Astrocyte (in vitro differentiated cells and primary cell): Measurements from ENCODE around the gene GPRC5A. TPM values are rescaled to one million over a fixed set of nuclear protein-coding genes. Genes with fewer than 3 reads are reported as not detected.

Experiments
- DNase-seq: peaks from one replicate; pipeline ENCODE4 v3.0.0-alpha.2; 2010; ENCODE audit warnings: low read depth
- FAIRE-seq: peaks from 2 replicates; lab custom pipeline; 2011; peaks lifted over from hg19 to GRCh38; lab: Jason Lieb, UNC
- H2AFZ ChIP-seq: 2 replicates; pipeline ENCODE4 v1.6.0; 2012; ENCODE audit warnings: low read depth, low read length, inconsistent platforms
- H3K27ac ChIP-seq: 2 replicates; pipeline ENCODE4 v1.5.1; 2011; ENCODE audit warnings: low read depth, low read length, inconsistent platforms
- H3K27me3 ChIP-seq: 2 replicates; pipeline ENCODE4 v1.6.0; 2011; ENCODE audit warnings: low read length, inconsistent platforms; ENCODE audit not compliant: insufficient read depth
- H3K36me3 ChIP-seq: 2 replicates; pipeline ENCODE4 v1.5.1; 2011; ENCODE audit warnings: low read length, inconsistent platforms; ENCODE audit not compliant: insufficient read depth
- H3K4me1 ChIP-seq: 2 replicates; pipeline ENCODE4 v1.5.1; 2011; ENCODE audit warnings: low read length, inconsistent platforms; ENCODE audit not compliant: insufficient read depth
- H3K4me2 ChIP-seq: 2 replicates; pipeline ENCODE4 v1.6.0; 2012; ENCODE audit warnings: low read length, inconsistent platforms
- H3K4me3 ChIP-seq: 2 replicates; pipeline ENCODE4 v1.5.1; 2011; ENCODE audit warnings: low read depth, mild to moderate bottlenecking, low read length, inconsistent platforms; ENCODE audit not compliant: insufficient read depth
- H3K79me2 ChIP-seq: 2 replicates; pipeline ENCODE4 v1.6.0; 2012; ENCODE audit warnings: mild to moderate bottlenecking, low read length, inconsistent platforms; ENCODE audit not compliant: insufficient read depth
- H3K9ac ChIP-seq: 2 replicates; pipeline ENCODE4 v1.6.0; 2012; ENCODE audit warnings: mild to moderate bottlenecking, low read length, inconsistent platforms
- H3K9me3 ChIP-seq: 2 replicates; pipeline ENCODE4 v1.5.1; 2012; ENCODE audit warnings: low read depth, mild to moderate bottlenecking, low read length, inconsistent platforms; ENCODE audit not compliant: insufficient read depth
- H4K20me1 ChIP-seq: 2 replicates; pipeline ENCODE4 v1.6.0; 2012; ENCODE audit warnings: low read length, inconsistent platforms; ENCODE audit not compliant: insufficient read depth
- H3K27ac Mint-ChIP-seq: one replicate; pipeline ENCODE4 v1.8.0; 2021; ENCODE audit warnings: mild to moderate bottlenecking, mixed read lengths; ENCODE audit not compliant: unreplicated experiment
- H3K27me3 Mint-ChIP-seq: one replicate; pipeline ENCODE4 v1.8.0; 2021; ENCODE audit warnings: low read depth, mixed read lengths; ENCODE audit not compliant: unreplicated experiment
- H3K36me3 Mint-ChIP-seq: one replicate; pipeline ENCODE4 v1.8.0; 2021; ENCODE audit warnings: low read depth, mixed read lengths; ENCODE audit not compliant: unreplicated experiment
- H3K4me1 Mint-ChIP-seq: one replicate; pipeline ENCODE4 v1.8.0; 2021; ENCODE audit warnings: low read depth, mixed read lengths; ENCODE audit not compliant: unreplicated experiment
- H3K4me3 Mint-ChIP-seq: one replicate; pipeline ENCODE4 v1.8.0; 2021; ENCODE audit warnings: mild to moderate bottlenecking, moderate library complexity, mixed read lengths; ENCODE audit not compliant: unreplicated experiment
- H3K9me3 Mint-ChIP-seq: one replicate; pipeline ENCODE4 v1.8.0; 2021; ENCODE audit warnings: mild to moderate bottlenecking, mixed read lengths; ENCODE audit not compliant: unreplicated experiment
- EZH2 ChIP-seq: IDR thresholded peaks from 2 replicates; pipeline ENCODE4 v1.6.1; 2012; ENCODE audit warnings: mild to moderate bottlenecking, low read length, inconsistent platforms; ENCODE audit not compliant: insufficient read depth
- total RNA-seq: library from RNA; stranded (reverse); gene quantifications from 2 replicates; pipeline ENCODE4 v1.2.1, GENCODE V29; 2021
- TF ChIP-seq, protein P1 (sequence below): IDR thresholded peaks from 2 replicates; pipeline ENCODE4 v1.5.1; 2011; ENCODE audit warnings: low read depth, mild to moderate bottlenecking, inconsistent platforms, low read length, moderate library complexity; ENCODE audit not compliant: insufficient read depth

Gene GPRC5A
- total RNA-seq, 1 donor from 2014 or later: 12.5 TPM

GRCh38 chr12:12933742-12934141 is 42.4 kb downstream of the GPRC5A start:
- H3K4me3 Mint-ChIP-seq: no peak overlapping the region
- no peaks in the 10 kb centered on the region for H3K9me3 ChIP-seq
- no peak overlapping the region for H3K27ac ChIP-seq
- no peaks in the 10 kb centered on the region for H3K4me1 Mint-ChIP-seq
- no peak for DNase-seq
- no peak overlapping the region for H3K27ac Mint-ChIP-seq
- FAIRE-seq: no peak
- no peaks in the 10 kb centered on the region for H3K9me3 Mint-ChIP-seq
- H2AFZ ChIP-seq: no peak overlapping the region
- no peak overlapping the region for H3K9ac ChIP-seq
- H3K4me1 ChIP-seq: no peaks in the 10 kb centered on the region
- no peak overlapping the region for H3K4me2 ChIP-seq
- H4K20me1 ChIP-seq: no peaks in the 10 kb centered on the region
- no peaks in the 10 kb centered on the region for H3K36me3 Mint-ChIP-seq
- H3K36me3 ChIP-seq: no peaks in the 10 kb centered on the region
- TF ChIP-seq, protein P1, sequence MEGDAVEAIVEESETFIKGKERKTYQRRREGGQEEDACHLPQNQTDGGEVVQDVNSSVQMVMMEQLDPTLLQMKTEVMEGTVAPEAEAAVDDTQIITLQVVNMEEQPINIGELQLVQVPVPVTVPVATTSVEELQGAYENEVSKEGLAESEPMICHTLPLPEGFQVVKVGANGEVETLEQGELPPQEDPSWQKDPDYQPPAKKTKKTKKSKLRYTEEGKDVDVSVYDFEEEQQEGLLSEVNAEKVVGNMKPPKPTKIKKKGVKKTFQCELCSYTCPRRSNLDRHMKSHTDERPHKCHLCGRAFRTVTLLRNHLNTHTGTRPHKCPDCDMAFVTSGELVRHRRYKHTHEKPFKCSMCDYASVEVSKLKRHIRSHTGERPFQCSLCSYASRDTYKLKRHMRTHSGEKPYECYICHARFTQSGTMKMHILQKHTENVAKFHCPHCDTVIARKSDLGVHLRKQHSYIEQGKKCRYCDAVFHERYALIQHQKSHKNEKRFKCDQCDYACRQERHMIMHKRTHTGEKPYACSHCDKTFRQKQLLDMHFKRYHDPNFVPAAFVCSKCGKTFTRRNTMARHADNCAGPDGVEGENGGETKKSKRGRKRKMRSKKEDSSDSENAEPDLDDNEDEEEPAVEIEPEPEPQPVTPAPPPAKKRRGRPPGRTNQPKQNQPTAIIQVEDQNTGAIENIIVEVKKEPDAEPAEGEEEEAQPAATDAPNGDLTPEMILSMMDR: no peak
- TF ChIP-seq EZH2: no peak
- no peak overlapping the region for H3K4me3 ChIP-seq
- H3K79me2 ChIP-seq: no peaks in the 10 kb centered on the region
- no peaks in the 10 kb centered on the region for H3K27me3 ChIP-seq
- H3K27me3 Mint-ChIP-seq: peaks cover 2% of the 10 kb centered on the region

GRCh38 chr12:12934556-12934955 is 43.2 kb downstream of the GPRC5A start:
- DNase-seq (no peak), FAIRE-seq (no peak)
- Mint-ChIP-seq H3K4me3 (no peak overlapping the region), H3K27ac (no peak overlapping the region), H3K9me3 (no peaks in the 10 kb centered on the region), H3K36me3 (no peaks in the 10 kb centered on the region), H3K27me3 (peaks cover 2% of the 10 kb centered on the region), H3K4me1 (no peaks in the 10 kb centered on the region)
- TF ChIP-seq, protein P1: no peak
- TF ChIP-seq EZH2: no peak
- no peak overlapping the region for H2AFZ ChIP-seq
- H3K9me3 ChIP-seq: no peaks in the 10 kb centered on the region
- H3K4me1 ChIP-seq: no peaks in the 10 kb centered on the region
- H3K27me3 ChIP-seq: no peaks in the 10 kb centered on the region
- no peak overlapping the region for H3K4me3 ChIP-seq
- H3K9ac ChIP-seq: no peak overlapping the region
- no peaks in the 10 kb centered on the region for H3K36me3 ChIP-seq
- H3K4me2 ChIP-seq: no peak overlapping the region
- no peaks in the 10 kb centered on the region for H4K20me1 ChIP-seq
- no peak overlapping the region for H3K27ac ChIP-seq
- H3K79me2 ChIP-seq: no peaks in the 10 kb centered on the region

DNA sequence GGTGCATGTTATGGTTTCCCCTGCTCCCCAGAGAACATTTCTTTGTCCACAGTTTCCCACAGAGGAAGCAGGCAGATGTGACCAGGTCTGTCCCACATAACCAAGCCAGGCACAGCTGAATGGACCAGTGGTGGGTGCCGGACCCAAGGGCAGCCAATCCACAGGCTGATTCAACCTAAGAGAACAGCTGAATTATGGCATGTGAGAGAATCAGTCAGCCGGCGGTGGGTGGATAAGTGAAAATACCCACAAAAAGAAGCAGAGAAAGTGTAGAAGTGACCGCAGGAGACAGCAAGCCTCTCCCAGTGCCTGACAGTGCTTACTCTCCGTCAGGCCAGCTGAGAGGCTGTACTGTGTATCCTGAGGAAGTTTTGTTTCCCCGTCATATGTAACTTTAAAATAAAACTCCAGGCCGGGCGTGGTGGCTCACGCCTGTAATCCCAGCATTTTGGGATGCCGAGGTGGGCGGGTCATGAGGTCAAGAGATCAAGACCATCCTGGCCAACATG is 45.7 kb downstream of the GPRC5A start:
- FAIRE-seq: no peak
- no peaks in the 10 kb centered on the region for H3K4me1 Mint-ChIP-seq
- H3K4me3 Mint-ChIP-seq: no peak overlapping the region
- Histone ChIP-seq H3K9me3 (no peaks in the 10 kb centered on the region), H3K36me3 (no peaks in the 10 kb centered on the region), H3K27ac (no peak overlapping the region), H2AFZ (no peak overlapping the region), H3K4me3 (no peak overlapping the region), H3K4me2 (no peak overlapping the region), H3K4me1 (no peaks in the 10 kb centered on the region), H3K9ac (no peak overlapping the region), H3K27me3 (no peaks in the 10 kb centered on the region), H3K79me2 (no peaks in the 10 kb centered on the region), H4K20me1 (no peaks in the 10 kb centered on the region)
- H3K9me3 Mint-ChIP-seq: no peaks in the 10 kb centered on the region
- H3K36me3 Mint-ChIP-seq: no peaks in the 10 kb centered on the region
- TF ChIP-seq EZH2: no peak
- TF ChIP-seq, protein P1: no peak
- no peak overlapping the region for H3K27ac Mint-ChIP-seq
- DNase-seq: no peak
- peaks cover 2% of the 10 kb centered on the region for H3K27me3 Mint-ChIP-seq
